Hepatocyte (in vitro differentiated cells): ENCODE results near the gene MAGT1. TPM values are rescaled to one million over a fixed set of nuclear protein-coding genes. Genes with fewer than 3 reads are reported as not detected.
"Not testable (repeated sequence)": the region's sequence is repeated elsewhere in the genome, so short reads cannot be mapped to it uniquely, and the experiment has no call there.

ENCODE experiments used
- DNase-seq: peaks from one replicate; pipeline ENCODE4 v3.0.0-alpha.2; 2016; ENCODE audit warnings: low spot score
- H2AFZ ChIP-seq: fragments of 200-600 bp; sonication (generic); 2 replicates; pipeline ENCODE4 v1.6.0; 2016; ENCODE audit warnings: antibody characterized with exemption, mild to moderate bottlenecking
- H3K27ac ChIP-seq: fragments of 200-600 bp; sonication (generic); 2 replicates; pipeline ENCODE4 v1.5.1; 2016; ENCODE audit warnings: mild to moderate bottlenecking
- H3K27me3 ChIP-seq: fragments of 200-600 bp; sonication (generic); 2 replicates; pipeline ENCODE4 v1.6.1; 2016
- H3K36me3 ChIP-seq: fragments of 200-600 bp; sonication (generic); replicated peaks from 2 replicates; pipeline ENCODE4 v1.5.1; 2016; ENCODE audit warnings: low read depth; ENCODE audit not compliant: insufficient read depth
- H3K4me1 ChIP-seq: fragments of 200-600 bp; sonication (generic); 2 replicates; pipeline ENCODE4 v1.5.1; 2016; ENCODE audit warnings: mild to moderate bottlenecking, moderate library complexity; ENCODE audit not compliant: insufficient read depth
- H3K4me2 ChIP-seq: fragments of 200-600 bp; sonication (generic); 2 replicates; pipeline ENCODE4 v1.6.0; 2016
- H3K4me3 ChIP-seq: fragments of 200-600 bp; sonication (generic); 2 replicates; pipeline ENCODE4 v1.5.1; 2016; ENCODE audit warnings: mild to moderate bottlenecking
- H3K79me2 ChIP-seq: fragments of 200-600 bp; sonication (generic); 2 replicates; pipeline ENCODE4 v1.6.0; 2017; ENCODE audit warnings: mild to moderate bottlenecking
- H3K9me2 ChIP-seq: fragments of 200-600 bp; sonication (generic); replicated peaks from 2 replicates; pipeline ENCODE4 v1.6.0; 2017; ENCODE audit warnings: mild to moderate bottlenecking; ENCODE audit not compliant: insufficient read depth
- H3K9me3 ChIP-seq: fragments of 200-600 bp; sonication (generic); 2 replicates; pipeline ENCODE4 v1.5.1; 2016; ENCODE audit warnings: low read depth, mild to moderate bottlenecking
- H4K20me1 ChIP-seq: fragments of 200-600 bp; sonication (generic); 2 replicates; pipeline ENCODE4 v1.6.0; 2016; ENCODE audit warnings: mild to moderate bottlenecking; ENCODE audit not compliant: insufficient read depth, poor library complexity, severe bottlenecking
- EZH2 ChIP-seq: fragments of 200-600 bp; sonication (generic); IDR thresholded peaks from 2 replicates; pipeline ENCODE4 v1.6.1; 2016; ENCODE audit warnings: antibody characterized with exemption, mild to moderate bottlenecking, borderline replicate concordance
- EZH2phosphoT487 ChIP-seq: fragments of 200-600 bp; sonication (generic); IDR thresholded peaks from one replicate; pipeline ENCODE4 v1.6.1; 2018; ENCODE audit warnings: antibody characterized with exemption, mild to moderate bottlenecking, low read depth, moderate library complexity; ENCODE audit not compliant: unreplicated experiment, severe bottlenecking
- WGBS: methylation state at CpG from one replicate; pipeline ENCODE4 v1.1.6; 2016; ENCODE audit warnings: low lambda C conversion rate; ENCODE audit errors: missing lambda C conversion rate; 5-methylcytosine and 5-hydroxymethylcytosine counted together
- polyA plus RNA-seq: library from polyadenylated mRNA; unstranded; fragments of >200 nt; fragmentation: Nextera tagmentation; extraction: Ambion mirVana; gene quantifications from 2 replicates; pipeline ENCODE4 v1.2.1, GENCODE V29; 2016
- total RNA-seq: library from RNA; depleted of rRNA; stranded (reverse); fragments of >200 nt; gene quantifications from 2 replicates; pipeline ENCODE4 v1.2.3, GENCODE V29; 2014
- TF ChIP-seq, protein P1 (sequence below): fragments of 200-600 bp; sonication (generic); IDR thresholded peaks from 2 replicates; pipeline ENCODE4 v1.5.1; 2016; ENCODE audit warnings: antibody characterized with exemption, mild to moderate bottlenecking; ENCODE audit not compliant: poor library complexity

MAGT1 gene
- total and polyA plus RNA-seq, 2 experiments from 2014 or later, result 35.0 to 88.4 TPM

GRCh38 chrX:77924320-77924859 lies 29.2 kb upstream of the MAGT1 start:
- TF ChIP-seq EZH2phosphoT487 (no peak), EZH2 (no peak)
- TF ChIP-seq, protein P1, sequence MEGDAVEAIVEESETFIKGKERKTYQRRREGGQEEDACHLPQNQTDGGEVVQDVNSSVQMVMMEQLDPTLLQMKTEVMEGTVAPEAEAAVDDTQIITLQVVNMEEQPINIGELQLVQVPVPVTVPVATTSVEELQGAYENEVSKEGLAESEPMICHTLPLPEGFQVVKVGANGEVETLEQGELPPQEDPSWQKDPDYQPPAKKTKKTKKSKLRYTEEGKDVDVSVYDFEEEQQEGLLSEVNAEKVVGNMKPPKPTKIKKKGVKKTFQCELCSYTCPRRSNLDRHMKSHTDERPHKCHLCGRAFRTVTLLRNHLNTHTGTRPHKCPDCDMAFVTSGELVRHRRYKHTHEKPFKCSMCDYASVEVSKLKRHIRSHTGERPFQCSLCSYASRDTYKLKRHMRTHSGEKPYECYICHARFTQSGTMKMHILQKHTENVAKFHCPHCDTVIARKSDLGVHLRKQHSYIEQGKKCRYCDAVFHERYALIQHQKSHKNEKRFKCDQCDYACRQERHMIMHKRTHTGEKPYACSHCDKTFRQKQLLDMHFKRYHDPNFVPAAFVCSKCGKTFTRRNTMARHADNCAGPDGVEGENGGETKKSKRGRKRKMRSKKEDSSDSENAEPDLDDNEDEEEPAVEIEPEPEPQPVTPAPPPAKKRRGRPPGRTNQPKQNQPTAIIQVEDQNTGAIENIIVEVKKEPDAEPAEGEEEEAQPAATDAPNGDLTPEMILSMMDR, result no peak
- no peaks in the 10 kb centered on the region for H3K27me3 ChIP-seq
- no peak overlapping the region for H3K27ac ChIP-seq
- H3K4me1 ChIP-seq, result no peaks in the 10 kb centered on the region
- no peaks in the 10 kb centered on the region for H3K9me2 ChIP-seq
- peaks cover 17% of the 10 kb centered on the region for H3K79me2 ChIP-seq
- no peak overlapping the region for H3K4me3 ChIP-seq
- no peak overlapping the region for H3K4me2 ChIP-seq
- WGBS, result 84% methylated on average over 8 of the region's 8 CpGs
- H3K36me3 ChIP-seq, result no peaks in the 10 kb centered on the region
- DNase-seq, result no peak
- peaks cover 6% of the 10 kb centered on the region for H3K9me3 ChIP-seq
- no peaks in the 10 kb centered on the region for H4K20me1 ChIP-seq
- no peak overlapping the region for H2AFZ ChIP-seq

GRCh38 chrX:77922787-77923186 lies 27.6 kb upstream of the MAGT1 start:
- TF ChIP-seq, protein P1, result no peak
- no peak for TF ChIP-seq EZH2
- no peak for TF ChIP-seq EZH2phosphoT487
- DNase-seq, result no peak
- Histone ChIP-seq H3K27ac (no peak overlapping the region), H3K4me3 (no peak overlapping the region), H3K9me2 (no peaks in the 10 kb centered on the region), H3K36me3 (no peaks in the 10 kb centered on the region), H3K4me2 (no peak overlapping the region), H3K9me3 (peaks cover 6% of the 10 kb centered on the region), H3K4me1 (no peaks in the 10 kb centered on the region), H4K20me1 (no peaks in the 10 kb centered on the region), H2AFZ (no peak overlapping the region), H3K27me3 (no peaks in the 10 kb centered on the region), H3K79me2 (peaks cover 17% of the 10 kb centered on the region)

DNA sequence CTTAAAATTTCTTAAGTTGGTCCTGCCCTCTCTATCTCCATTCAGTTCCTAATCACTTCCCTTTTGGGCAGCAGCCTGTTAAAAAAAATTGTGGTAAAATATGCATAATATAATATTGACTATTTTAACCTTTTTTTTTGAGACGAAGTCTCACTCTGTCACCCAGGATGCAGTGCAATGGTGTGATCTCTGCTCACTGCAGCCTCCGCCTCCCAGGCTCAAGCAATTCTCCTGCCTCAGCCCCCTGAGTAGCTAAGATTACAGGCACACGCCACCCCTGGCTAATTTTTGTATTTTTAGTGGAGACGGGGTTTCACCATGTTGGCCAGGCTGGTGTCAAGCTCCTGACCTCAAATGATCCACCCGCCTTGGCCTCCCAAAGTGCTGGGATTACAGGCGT lies 24.1 kb upstream of the MAGT1 start:
- not testable (repeated sequence) for H3K27me3 ChIP-seq, H2AFZ ChIP-seq, DNase-seq, H3K4me1 ChIP-seq, H3K36me3 ChIP-seq, H3K9me2 ChIP-seq, H4K20me1 ChIP-seq, H3K4me3 ChIP-seq, H3K9me3 ChIP-seq, H3K27ac ChIP-seq, H3K4me2 ChIP-seq
- 84% methylated on average over 6 of the region's 6 CpGs for WGBS
- peaks cover 31% of the 10 kb centered on the region for H3K79me2 ChIP-seq

- Histone ChIP-seq H4K20me1 (no peaks in the 10 kb centered on the region), H3K9me2 (no peaks in the 10 kb centered on the region), H3K79me2 (peaks cover 39% of the 10 kb centered on the region), H3K27ac (no peak overlapping the region), H3K4me3 (no peak overlapping the region), H3K9me3 (peaks cover 6% of the 10 kb centered on the region), H3K4me2 (no peak overlapping the region), H3K27me3 (no peaks in the 10 kb centered on the region), H2AFZ (no peak overlapping the region), H3K36me3 (no peaks in the 10 kb centered on the region), H3K4me1 (no peaks in the 10 kb centered on the region)
- 68% methylated on average over 3 of the region's 3 CpGs for WGBS
- TF ChIP-seq, protein P1, result no peak
- no peak for DNase-seq
Observed at GRCh38 chrX:77918568-77918967, 23.3 kb upstream of the MAGT1 start.
